ENCODE measurements around the gene N4BP2.
"Not testable (repeated sequence)": the region's sequence is repeated elsewhere in the genome, so short reads cannot be mapped to it uniquely, and the experiment has no call there.

Gene N4BP2

GRCh38 chr4:40087799-40088366, 31.2 kb downstream of the N4BP2 start:
- DNase-seq (ENCODE audit: low read depth in 2 of 2), result no peak

DNA sequence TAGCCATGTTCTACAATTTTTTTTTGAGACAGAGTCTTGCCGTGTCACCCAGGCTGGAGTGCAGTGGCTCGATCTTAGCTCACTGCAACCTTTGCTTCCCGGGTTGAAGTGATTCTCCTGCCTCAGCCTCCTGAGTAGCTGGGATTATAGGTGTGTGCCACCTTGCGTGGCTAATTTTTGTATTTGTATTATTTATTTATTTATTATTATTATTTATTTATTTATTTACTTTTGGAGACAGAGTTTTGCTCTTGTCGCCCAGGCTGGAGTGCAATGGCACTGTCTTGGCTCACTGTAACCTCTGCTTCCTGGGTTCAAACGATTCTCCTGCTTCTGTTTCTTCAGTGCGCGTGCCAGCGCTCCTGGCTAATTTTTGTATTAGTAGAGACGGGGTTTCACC, 36.8 kb downstream of the N4BP2 start:
- DNase-seq (ENCODE audit: low read depth in 2 of 2), result not testable (repeated sequence)

- DNase-seq (ENCODE audit: low read depth in 2 of 2), result no peak
Measured at GRCh38 chr4:40099010-40099409, 42.4 kb downstream of the N4BP2 start.

DNA sequence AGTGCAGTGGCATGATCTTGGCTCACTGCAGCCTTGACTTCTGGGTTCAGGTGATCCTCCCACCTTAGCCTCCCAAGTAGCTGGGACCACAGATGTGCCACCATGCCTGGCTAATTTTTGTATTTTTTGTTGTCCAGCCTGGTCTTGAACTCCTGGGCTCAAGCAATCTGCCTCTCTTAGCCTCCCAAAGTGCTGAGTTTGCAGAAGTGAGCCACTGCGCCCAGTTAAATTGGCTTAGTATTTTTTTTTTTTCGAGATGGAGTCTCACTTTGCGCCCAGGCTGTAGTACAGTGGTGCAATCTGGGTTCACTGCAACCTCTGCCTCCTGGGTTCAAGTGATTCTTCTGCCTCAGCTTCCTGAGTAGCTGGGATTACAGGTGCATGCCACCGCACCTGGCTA, 50.5 kb downstream of the N4BP2 start:
- not testable (repeated sequence) for DNase-seq (ENCODE audit: low read depth in 2 of 2)

- no peak for DNase-seq (ENCODE audit: low read depth in 2 of 2)
Measured at GRCh38 chr4:40112027-40112792, 55.6 kb downstream of the N4BP2 start.

- DNase-seq (ENCODE audit: low read depth in 2 of 2), result no peak
Measured at GRCh38 chr4:40114206-40114605, 57.6 kb downstream of the N4BP2 start.

DNA sequence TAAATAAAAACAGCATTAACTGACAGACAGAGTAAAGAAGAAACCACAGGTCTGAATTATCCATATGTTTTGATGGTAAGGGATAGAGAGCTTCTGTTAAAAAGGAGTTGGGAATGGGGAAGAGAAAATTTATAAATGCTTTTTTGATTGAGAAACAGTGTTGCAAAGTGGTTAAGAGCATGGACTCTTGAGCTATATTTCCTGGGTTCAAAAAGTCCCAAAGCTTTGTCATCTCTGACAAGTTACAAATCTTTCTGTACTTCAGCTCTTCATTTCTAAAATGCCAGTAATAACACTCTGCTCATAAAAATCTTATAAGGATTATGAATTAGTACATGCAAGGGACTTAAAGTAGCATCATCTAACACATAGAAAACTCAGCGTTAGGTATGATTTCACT, 62.2 kb downstream of the N4BP2 start:
- no peak for DNase-seq (ENCODE audit: low read depth in 2 of 2)

DNA sequence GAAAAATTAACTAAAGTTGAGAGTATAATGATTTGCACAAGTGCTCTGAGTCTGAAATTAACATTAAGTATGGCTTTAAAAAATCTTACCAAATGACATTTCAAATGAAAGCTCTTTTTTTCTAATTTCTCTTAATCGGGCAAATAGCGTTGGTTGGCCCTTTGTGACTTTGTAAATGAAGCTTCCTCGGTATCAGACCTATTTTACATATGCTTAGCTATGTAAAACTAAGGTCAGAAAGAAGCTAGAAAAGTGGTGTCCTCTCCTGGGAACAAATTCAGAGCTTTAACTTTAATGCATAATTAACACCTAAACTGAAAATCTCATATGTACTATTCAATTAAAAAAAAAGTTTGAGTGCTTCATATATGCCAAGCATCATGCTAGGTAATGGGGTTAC, 62.7 kb downstream of the N4BP2 start:
- DNase-seq (ENCODE audit: low read depth in 2 of 2), result no peak

DNA sequence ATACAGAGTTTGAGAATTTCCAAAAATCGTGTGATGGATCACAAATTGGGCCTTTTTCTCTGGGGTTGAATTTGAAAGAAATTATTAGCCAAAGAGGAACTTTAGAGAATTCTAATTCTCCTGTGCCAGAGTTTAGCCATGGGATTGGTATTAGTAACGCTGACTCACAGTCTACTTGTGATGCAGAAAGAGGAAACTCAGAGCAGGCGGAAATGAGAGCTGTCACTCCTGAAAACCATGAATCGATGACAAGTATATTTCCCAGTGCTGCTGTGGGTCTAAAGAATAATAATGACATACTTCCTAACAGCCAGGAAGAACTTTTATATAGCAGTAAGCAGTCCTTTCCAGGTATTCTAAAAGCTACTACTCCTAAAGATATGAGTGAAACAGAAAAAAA, 64.9 kb downstream of the N4BP2 start:
- no peak for DNase-seq (ENCODE audit: low read depth in 2 of 2)

DNA sequence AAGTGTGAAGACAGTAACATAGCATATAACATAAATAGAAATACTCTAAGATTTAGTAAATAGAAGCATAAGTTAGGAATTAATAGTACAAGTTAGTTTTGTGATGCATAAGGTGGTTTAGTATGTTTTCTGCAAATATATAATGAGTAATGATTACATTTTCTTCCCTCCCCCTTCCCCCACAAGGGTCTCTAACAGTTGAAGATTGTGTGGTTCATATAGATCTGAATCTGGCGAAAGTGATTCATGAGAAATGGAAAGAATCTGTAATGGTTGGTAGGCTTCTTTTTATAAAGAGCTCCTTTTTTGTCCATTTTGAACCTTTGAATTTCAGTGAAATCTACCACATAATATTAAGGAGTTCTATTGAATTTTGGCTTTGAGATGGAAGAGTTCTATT, 66.3 kb downstream of the N4BP2 start:
- DNase-seq (ENCODE audit: low read depth in 2 of 2), result no peak

GRCh38 chr4:40124690-40125089, 68.0 kb downstream of the N4BP2 start:
- no peak for DNase-seq (ENCODE audit: low read depth in 2 of 2)

- no peak for DNase-seq (ENCODE audit: low read depth in 2 of 2)
Measured at GRCh38 chr4:40130401-40131036, 73.9 kb downstream of the N4BP2 start.

DNA sequence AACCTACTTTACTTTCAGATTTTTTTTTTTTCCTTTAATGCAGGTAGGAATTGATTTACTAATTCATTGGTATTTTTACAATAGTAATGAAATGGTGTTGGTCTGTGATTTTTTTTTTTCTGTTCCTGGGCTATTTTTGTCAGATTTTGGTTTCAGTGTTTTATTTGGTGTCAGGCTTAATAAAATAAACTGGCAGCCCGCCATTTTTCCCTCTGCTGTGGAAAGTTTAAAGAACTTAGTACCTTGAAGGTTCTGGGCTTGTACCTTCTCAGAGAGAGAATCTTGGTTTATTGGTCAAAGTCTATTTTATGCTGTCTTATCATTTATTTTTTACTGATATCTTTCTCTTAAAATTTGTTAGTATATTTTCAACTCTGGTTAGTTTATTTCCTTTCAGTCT, 76.2 kb downstream of the N4BP2 start:
- no peak for DNase-seq (ENCODE audit: low read depth in 2 of 2)

DNA sequence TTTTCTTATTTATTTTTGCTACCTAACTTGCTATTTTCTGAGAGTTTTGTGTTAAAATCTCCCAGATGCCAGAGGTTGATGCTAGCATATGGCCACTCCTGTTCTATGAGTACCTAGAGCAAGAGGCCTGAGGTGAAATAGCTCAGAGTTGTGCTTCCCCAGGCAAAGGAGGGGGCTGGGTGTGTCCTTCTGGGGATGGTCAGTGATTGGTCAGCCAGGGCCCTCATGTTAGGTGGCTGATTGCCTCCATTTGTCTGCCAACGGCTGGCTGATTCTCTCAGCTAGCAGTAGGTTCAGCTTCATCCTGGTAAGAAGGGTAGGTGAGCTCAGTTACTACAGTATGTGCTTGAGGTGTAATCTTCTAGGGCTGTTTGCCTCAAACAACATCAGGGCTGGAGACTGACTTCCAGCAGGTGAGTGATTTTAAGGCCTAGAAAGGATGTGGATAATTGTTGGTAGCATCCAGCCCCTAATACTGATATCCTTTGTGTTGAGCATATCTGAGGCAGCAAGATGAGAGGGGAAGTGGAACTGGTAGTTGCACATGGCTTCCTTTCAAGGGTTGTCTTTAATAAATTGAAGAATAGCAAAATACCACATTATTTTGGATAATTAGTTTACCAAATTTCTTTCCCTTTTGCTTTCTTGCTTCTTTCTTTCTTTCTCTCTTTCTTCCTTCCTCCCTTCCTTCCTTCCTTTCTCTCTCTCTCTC, 77.7 kb downstream of the N4BP2 start:
- no peak for DNase-seq (ENCODE audit: low read depth in 2 of 2)

GRCh38 chr4:40136202-40136601, 79.6 kb downstream of the N4BP2 start:
- DNase-seq (ENCODE audit: low read depth in 2 of 2), result not testable (repeated sequence)

DNA sequence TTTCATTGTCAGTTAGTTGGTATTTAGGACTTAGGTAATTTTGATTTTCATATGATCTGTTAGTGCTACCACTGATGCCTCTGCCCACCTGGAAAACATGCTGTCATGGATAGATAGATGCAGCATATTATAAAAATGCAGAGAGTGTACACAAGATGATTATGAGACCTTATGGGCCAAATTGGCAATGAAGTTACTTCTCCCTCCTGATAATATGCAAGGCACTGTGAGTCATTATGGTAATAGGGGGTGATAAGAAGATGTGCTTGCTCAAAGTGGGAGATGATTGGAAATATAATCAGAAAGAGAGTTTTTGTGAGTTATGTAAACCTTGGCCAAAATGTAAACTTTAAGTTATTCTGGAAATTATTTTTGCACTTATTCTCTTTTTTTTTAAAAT, 83.5 kb downstream of the N4BP2 start:
- no peak for DNase-seq (ENCODE audit: low read depth in 2 of 2)

- not testable (repeated sequence) for DNase-seq (ENCODE audit: low read depth in 2 of 2)
Measured at GRCh38 chr4:40140597-40140996, 83.9 kb downstream of the N4BP2 start.

- DNase-seq (ENCODE audit: low read depth in 2 of 2), result no peak
Measured at GRCh38 chr4:40143926-40144508, 87.4 kb downstream of the N4BP2 start.

DNA sequence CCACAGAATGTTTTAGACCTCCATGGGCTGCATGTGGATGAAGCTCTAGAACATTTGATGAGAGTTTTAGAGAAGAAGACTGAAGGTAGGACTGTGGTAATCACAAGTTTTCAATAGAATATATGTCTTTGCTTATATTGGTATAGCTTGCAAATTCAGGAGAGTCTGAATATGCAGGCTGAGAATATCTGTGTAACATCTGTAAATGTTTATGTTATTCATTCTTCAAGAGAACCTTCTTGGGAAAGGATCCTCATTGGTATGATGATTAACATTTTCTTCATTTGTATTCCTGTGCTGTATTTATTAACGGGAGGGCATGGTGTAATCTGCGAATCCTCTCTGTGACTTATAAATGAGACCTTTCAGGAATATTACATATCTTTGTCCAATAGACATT, 88.1 kb downstream of the N4BP2 start:
- DNase-seq (ENCODE audit: low read depth in 2 of 2), result no peak

DNA sequence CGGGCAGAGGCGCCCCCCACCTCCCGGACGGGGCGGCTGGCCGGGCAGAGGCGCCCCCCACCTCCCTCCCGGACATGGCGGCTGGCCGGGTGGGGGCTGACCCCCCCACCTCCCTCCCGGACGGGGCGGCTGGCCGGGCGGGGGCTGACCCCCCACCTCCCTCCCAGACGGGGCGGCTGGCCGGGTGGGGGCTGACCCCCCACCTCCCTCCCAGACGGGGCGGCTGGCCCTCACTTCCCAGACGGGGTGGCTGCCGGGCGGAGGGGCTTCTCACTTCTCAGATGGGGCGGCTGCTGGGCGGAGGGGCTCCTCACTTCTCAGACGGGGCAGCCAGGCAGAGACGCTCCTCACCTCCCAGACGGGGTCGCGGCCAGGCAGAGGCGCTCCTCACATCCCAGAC, 90.8 kb downstream of the N4BP2 start:
- DNase-seq (ENCODE audit: low read depth in 2 of 2), result not testable (repeated sequence)

DNA sequence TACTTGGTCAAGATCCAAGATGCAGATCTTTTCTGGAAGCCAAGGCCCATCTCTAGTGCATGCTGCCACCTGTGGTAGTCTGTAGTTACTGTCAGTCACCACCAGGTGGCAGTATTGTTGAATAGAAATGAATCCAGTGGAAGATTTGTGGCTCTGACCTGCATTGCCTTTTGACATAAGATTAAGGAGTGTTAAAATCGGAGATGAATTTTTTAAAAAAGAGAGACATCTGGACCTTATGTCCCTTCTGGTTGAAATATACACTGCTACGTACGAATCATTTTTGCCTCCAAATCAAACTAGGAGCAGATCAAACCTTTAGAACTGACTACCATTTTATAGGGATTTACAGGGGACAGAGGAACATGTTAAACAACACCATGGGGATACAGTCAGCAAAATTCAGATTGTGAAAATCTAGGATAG, 93.3 kb downstream of the N4BP2 start:
- DNase-seq (ENCODE audit: low read depth in 2 of 2), result peak; percentile 7 to 34

GRCh38 chr4:40150932-40151331, 94.3 kb downstream of the N4BP2 start:
- DNase-seq (ENCODE audit: low read depth in 2 of 2), result no peak

Measured in stimulated activated CD8-positive, alpha-beta memory T cell treated with anti-CD3 and anti-CD28 coated beads, Interleukin-2, amount 100 ng/mL, for 48 hours (primary cell).